Astrocyte (in vitro differentiated cells and primary cell): ENCODE measurements around the gene JAML.

Experiments
- EZH2 ChIP-seq: IDR thresholded peaks from 2 replicates; pipeline ENCODE4 v1.6.1; 2012; ENCODE audit warnings: mild to moderate bottlenecking, low read length, inconsistent platforms; ENCODE audit not compliant: insufficient read depth
- TF ChIP-seq, protein P1 (sequence below): IDR thresholded peaks from 2 replicates; pipeline ENCODE4 v1.5.1; 2011; ENCODE audit warnings: low read depth, mild to moderate bottlenecking, inconsistent platforms, low read length, moderate library complexity; ENCODE audit not compliant: insufficient read depth

DNA sequence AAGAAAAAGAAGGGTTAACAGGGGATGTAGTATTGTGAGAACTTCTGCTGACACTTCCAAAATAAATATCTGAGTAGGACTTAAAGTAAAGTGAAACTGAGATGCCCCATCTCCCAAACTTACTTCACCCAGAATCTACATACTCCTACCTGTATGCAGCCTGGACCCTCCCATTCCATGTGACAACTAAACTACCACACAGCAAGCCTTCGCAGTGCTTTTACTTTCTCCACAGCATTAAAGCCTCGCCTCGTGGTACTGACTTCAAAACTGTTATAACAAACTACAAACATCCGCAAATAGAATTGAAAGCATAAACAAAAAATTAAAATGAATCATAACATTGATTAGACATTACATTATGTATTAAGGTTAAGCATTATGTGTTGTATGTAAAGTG lies 38.3 kb upstream of the JAML start:
- TF ChIP-seq, protein P1, sequence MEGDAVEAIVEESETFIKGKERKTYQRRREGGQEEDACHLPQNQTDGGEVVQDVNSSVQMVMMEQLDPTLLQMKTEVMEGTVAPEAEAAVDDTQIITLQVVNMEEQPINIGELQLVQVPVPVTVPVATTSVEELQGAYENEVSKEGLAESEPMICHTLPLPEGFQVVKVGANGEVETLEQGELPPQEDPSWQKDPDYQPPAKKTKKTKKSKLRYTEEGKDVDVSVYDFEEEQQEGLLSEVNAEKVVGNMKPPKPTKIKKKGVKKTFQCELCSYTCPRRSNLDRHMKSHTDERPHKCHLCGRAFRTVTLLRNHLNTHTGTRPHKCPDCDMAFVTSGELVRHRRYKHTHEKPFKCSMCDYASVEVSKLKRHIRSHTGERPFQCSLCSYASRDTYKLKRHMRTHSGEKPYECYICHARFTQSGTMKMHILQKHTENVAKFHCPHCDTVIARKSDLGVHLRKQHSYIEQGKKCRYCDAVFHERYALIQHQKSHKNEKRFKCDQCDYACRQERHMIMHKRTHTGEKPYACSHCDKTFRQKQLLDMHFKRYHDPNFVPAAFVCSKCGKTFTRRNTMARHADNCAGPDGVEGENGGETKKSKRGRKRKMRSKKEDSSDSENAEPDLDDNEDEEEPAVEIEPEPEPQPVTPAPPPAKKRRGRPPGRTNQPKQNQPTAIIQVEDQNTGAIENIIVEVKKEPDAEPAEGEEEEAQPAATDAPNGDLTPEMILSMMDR, result no peak
- no peak for TF ChIP-seq EZH2
